Immature natural killer cell (primary cell): Measurements from ENCODE around the gene TRIM8. TPM values are rescaled to one million over a fixed set of nuclear protein-coding genes. Genes with fewer than 3 reads are reported as not detected.
"Not testable (repeated sequence)": the region's sequence is repeated elsewhere in the genome, so short reads cannot be mapped to it uniquely, and the experiment has no call there.

ENCODE experiments used
- DNase-seq, 3 donors: peaks; one replicate each; pipeline ENCODE4 v3.0.0; 2022; ENCODE audit warnings: mixed read lengths in 1 of 3
- H3K27ac Mint-ChIP-seq, 6 donors: one replicate each; pipeline ENCODE4 v1.8.0; 2020; ENCODE audit warnings: mixed read lengths in 6 of 6, mild to moderate bottlenecking in 5 of 6, inconsistent platforms in 4 of 6, moderate library complexity in 3 of 6
- H3K27me3 Mint-ChIP-seq, 3 donors: one replicate each; pipeline ENCODE4 v1.8.0; 2020 to 2021; ENCODE audit warnings: low read depth in 3 of 3, mild to moderate bottlenecking in 3 of 3, mixed read lengths in 3 of 3, moderate library complexity in 3 of 3, inconsistent platforms in 1 of 3
- H3K36me3 Mint-ChIP-seq, 3 donors: one replicate each; pipeline ENCODE4 v1.8.0; 2020; ENCODE audit warnings: mixed read lengths in 3 of 3, inconsistent platforms in 2 of 3, mild to moderate bottlenecking in 2 of 3
- H3K4me1 Mint-ChIP-seq, 2 donors: one replicate each; pipeline ENCODE4 v1.8.0; 2020; ENCODE audit warnings: inconsistent platforms in 2 of 2, mild to moderate bottlenecking in 2 of 2, mixed read lengths in 2 of 2, moderate library complexity in 1 of 2
- H3K4me3 Mint-ChIP-seq, 5 donors: one replicate each; pipeline ENCODE4 v1.8.0; 2020; ENCODE audit warnings: mild to moderate bottlenecking in 5 of 5, mixed read lengths in 5 of 5, inconsistent platforms in 3 of 5, moderate library complexity in 3 of 5
- H3K9me3 Mint-ChIP-seq, 6 donors: one replicate each; pipeline ENCODE4 v1.8.0; 2020; ENCODE audit warnings: mild to moderate bottlenecking in 6 of 6, mixed read lengths in 6 of 6, inconsistent platforms in 4 of 6, moderate library complexity in 3 of 6
- polyA plus RNA-seq, 3 donors: library from polyadenylated mRNA; unstranded; fragments of 300-500 nt; fragmentation: Illumina TruSeq; gene quantifications; one replicate each; pipeline ENCODE4 v1.2.3, GENCODE V29; 2021

The TRIM8 gene
- polyA plus RNA-seq, 3 donors from 2014 or later = 30.5 to 78.8 (median 39.2) TPM

GRCh38 chr10:102677331-102678067 is 33.2 kb downstream of the TRIM8 start:
- peaks cover 0 to 6% (median 4%) of the 10 kb centered on the region in 3 donors for H3K36me3 Mint-ChIP-seq
- H3K27ac Mint-ChIP-seq = peak overlapping the region in 3 of 6 donors; percentile 21 to 53 (median 50)
- no peak overlapping the region for H3K4me3 Mint-ChIP-seq
- no peak for DNase-seq
- H3K4me1 Mint-ChIP-seq = peaks cover 47 to 56% of the 10 kb centered on the region in 2 donors
- H3K9me3 Mint-ChIP-seq = no peaks in the 10 kb centered on the region
- peaks cover 3 to 12% (median 5%) of the 10 kb centered on the region in 3 donors for H3K27me3 Mint-ChIP-seq

- no peak for DNase-seq
- H3K9me3 Mint-ChIP-seq = no peaks in the 10 kb centered on the region
- peak overlapping the region in 3 of 6 donors; percentile 50 to 61 (median 53) for H3K27ac Mint-ChIP-seq
These were observed 33.8 kb downstream of the TRIM8 start for GRCh38 chr10:102678068-102678400.

GRCh38 chr10:102678842-102679289 is 34.6 kb downstream of the TRIM8 start:
- no peak overlapping the region for H3K4me3 Mint-ChIP-seq
- H3K27ac Mint-ChIP-seq = peak overlapping the region in 3 of 6 donors; percentile 5 to 49 (median 22)
- H3K9me3 Mint-ChIP-seq = no peaks in the 10 kb centered on the region
- H3K4me1 Mint-ChIP-seq = peaks cover 38 to 49% of the 10 kb centered on the region in 2 donors
- peak; percentile 30 to 34 (median 32) for DNase-seq
- H3K36me3 Mint-ChIP-seq = peaks cover 0 to 6% (median 4%) of the 10 kb centered on the region in 3 donors
- peaks cover 3 to 10% (median 5%) of the 10 kb centered on the region in 3 donors for H3K27me3 Mint-ChIP-seq

More at GRCh38 chr10:102678068-102678400, 33.8 kb downstream of the TRIM8 start:
- H3K4me1 Mint-ChIP-seq = peaks cover 45 to 56% of the 10 kb centered on the region in 2 donors
- H3K4me3 Mint-ChIP-seq = no peak overlapping the region
- H3K27me3 Mint-ChIP-seq = peaks cover 3 to 12% (median 5%) of the 10 kb centered on the region in 3 donors
- H3K36me3 Mint-ChIP-seq = peaks cover 0 to 6% (median 4%) of the 10 kb centered on the region in 3 donors

- no peaks in the 10 kb centered on the region for H3K9me3 Mint-ChIP-seq
- DNase-seq = no peak
- no peak overlapping the region for H3K27ac Mint-ChIP-seq
- peaks cover 0 to 6% (median 4%) of the 10 kb centered on the region in 3 donors for H3K36me3 Mint-ChIP-seq
- H3K4me3 Mint-ChIP-seq = no peak overlapping the region
- H3K4me1 Mint-ChIP-seq = peaks cover 31 to 42% of the 10 kb centered on the region in 2 donors
- H3K27me3 Mint-ChIP-seq = peaks cover 0 to 4% (median 2%) of the 10 kb centered on the region in 3 donors
These were observed 35.3 kb downstream of the TRIM8 start for GRCh38 chr10:102679596-102679995.

GRCh38 chr10:102681696-102682095 is 37.4 kb downstream of the TRIM8 start:
- H3K9me3 Mint-ChIP-seq = no peaks in the 10 kb centered on the region
- H3K27me3 Mint-ChIP-seq = peaks cover 0 to 4% (median 2%) of the 10 kb centered on the region in 3 donors
- no peak overlapping the region for H3K27ac Mint-ChIP-seq
- peaks cover 12 to 21% of the 10 kb centered on the region in 2 donors for H3K4me1 Mint-ChIP-seq
- DNase-seq = no peak
- peaks cover 6 to 8% (median 6%) of the 10 kb centered on the region in 3 donors for H3K36me3 Mint-ChIP-seq
- H3K4me3 Mint-ChIP-seq = no peak overlapping the region

- Mint-ChIP-seq H3K9me3 (no peaks in the 10 kb centered on the region), H3K27me3 (peaks cover 0 to 4% (median 2%) of the 10 kb centered on the region in 3 donors), H3K4me3 (no peak overlapping the region), H3K27ac (no peak overlapping the region), H3K36me3 (peaks cover 6 to 8% (median 6%) of the 10 kb centered on the region in 3 donors), H3K4me1 (peaks cover 11 to 14% of the 10 kb centered on the region in 2 donors)
- DNase-seq = no peak
These were observed 38.1 kb downstream of the TRIM8 start for GRCh38 chr10:102682416-102682815.

- Mint-ChIP-seq H3K27me3 (peaks cover 0 to 2% (median 0%) of the 10 kb centered on the region in 3 donors), H3K4me1 (peaks cover 11 to 13% of the 10 kb centered on the region in 2 donors), H3K4me3 (no peak overlapping the region), H3K27ac (no peak overlapping the region), H3K9me3 (no peaks in the 10 kb centered on the region), H3K36me3 (peaks cover 6 to 9% (median 8%) of the 10 kb centered on the region in 3 donors)
- no peak for DNase-seq
These were observed 38.7 kb downstream of the TRIM8 start for GRCh38 chr10:102682981-102683380.

- Mint-ChIP-seq H3K36me3 (peaks cover 6 to 9% (median 8%) of the 10 kb centered on the region in 3 donors), H3K9me3 (no peaks in the 10 kb centered on the region), H3K4me1 (peaks cover 5 to 6% of the 10 kb centered on the region in 2 donors), H3K27me3 (peaks cover 0 to 2% (median 0%) of the 10 kb centered on the region in 3 donors), H3K4me3 (no peak overlapping the region), H3K27ac (peak overlapping the region in 2 of 6 donors; percentile 3 to 15)
- DNase-seq = no peak
These were observed 39.5 kb downstream of the TRIM8 start for GRCh38 chr10:102683736-102684135.

- H3K9me3 Mint-ChIP-seq = no peaks in the 10 kb centered on the region
- H3K4me1 Mint-ChIP-seq = no peaks in the 10 kb centered on the region
- H3K4me3 Mint-ChIP-seq = no peak overlapping the region
- no peaks in the 10 kb centered on the region for H3K27me3 Mint-ChIP-seq
- DNase-seq = no peak
- no peak overlapping the region for H3K27ac Mint-ChIP-seq
- peaks cover 1 to 9% (median 5%) of the 10 kb centered on the region in 3 donors for H3K36me3 Mint-ChIP-seq
These were observed 47.2 kb downstream of the TRIM8 start for GRCh38 chr10:102691285-102692066.

GRCh38 chr10:102695401-102695800 is 51.1 kb downstream of the TRIM8 start:
- H3K9me3 Mint-ChIP-seq, H3K27ac Mint-ChIP-seq, H3K4me3 Mint-ChIP-seq, DNase-seq, H3K4me1 Mint-ChIP-seq, H3K27me3 Mint-ChIP-seq: not testable (repeated sequence)
- peaks cover 22 to 31% (median 26%) of the 10 kb centered on the region in 3 donors for H3K36me3 Mint-ChIP-seq

- Mint-ChIP-seq H3K27me3 (no peaks in the 10 kb centered on the region), H3K36me3 (peaks cover 22 to 31% (median 26%) of the 10 kb centered on the region in 3 donors), H3K4me1 (no peaks in the 10 kb centered on the region), H3K4me3 (no peak overlapping the region), H3K27ac (no peak overlapping the region), H3K9me3 (no peaks in the 10 kb centered on the region)
- no peak for DNase-seq
These were observed 52.5 kb downstream of the TRIM8 start for GRCh38 chr10:102696736-102697135.

- peaks cover 22 to 28% (median 26%) of the 10 kb centered on the region in 3 donors for H3K36me3 Mint-ChIP-seq
- no peak overlapping the region for H3K4me3 Mint-ChIP-seq
- H3K4me1 Mint-ChIP-seq = no peaks in the 10 kb centered on the region
- no peaks in the 10 kb centered on the region for H3K27me3 Mint-ChIP-seq
- no peak for DNase-seq
- H3K27ac Mint-ChIP-seq = no peak overlapping the region
- H3K9me3 Mint-ChIP-seq = no peaks in the 10 kb centered on the region
These were observed 54.6 kb downstream of the TRIM8 start for GRCh38 chr10:102698894-102699293.

- H3K4me3 Mint-ChIP-seq = no peak overlapping the region
These were observed 57.0 kb downstream of the TRIM8 start for GRCh38 chr10:102701272-102701671.

GRCh38 chr10:102701796-102702195 is 57.5 kb downstream of the TRIM8 start:
- no peak overlapping the region for H3K4me3 Mint-ChIP-seq
- H3K36me3 Mint-ChIP-seq = peaks cover 23 to 25% (median 24%) of the 10 kb centered on the region in 3 donors
- DNase-seq = no peak
- H3K4me1 Mint-ChIP-seq = peaks cover 0 to 13% of the 10 kb centered on the region in 2 donors
- no peaks in the 10 kb centered on the region for H3K27me3 Mint-ChIP-seq
- H3K27ac Mint-ChIP-seq = no peak overlapping the region
- no peaks in the 10 kb centered on the region for H3K9me3 Mint-ChIP-seq

More at GRCh38 chr10:102701272-102701671, 57.0 kb downstream of the TRIM8 start:
- Mint-ChIP-seq H3K36me3 (peaks cover 28 to 29% (median 29%) of the 10 kb centered on the region in 3 donors), H3K27me3 (no peaks in the 10 kb centered on the region), H3K27ac (no peak overlapping the region), H3K4me1 (peaks cover 0 to 13% of the 10 kb centered on the region in 2 donors), H3K9me3 (no peaks in the 10 kb centered on the region)
- DNase-seq = no peak
